HL-60/S4 (cell line): ENCODE data around the gene STAM2.
"Not testable (repeated sequence)": the region's sequence is repeated elsewhere in the genome, so short reads cannot be mapped to it uniquely, and the experiment has no call there.

Experiments
- in situ Hi-C: fragments of 300-500 bp; cut with MboI; formaldehyde crosslinking; loops from 2 replicates; pipeline ENCODE4 v1.14.3; 2022; ENCODE audit warnings: low sequenced_read_pairs

The STAM2 gene

DNA sequence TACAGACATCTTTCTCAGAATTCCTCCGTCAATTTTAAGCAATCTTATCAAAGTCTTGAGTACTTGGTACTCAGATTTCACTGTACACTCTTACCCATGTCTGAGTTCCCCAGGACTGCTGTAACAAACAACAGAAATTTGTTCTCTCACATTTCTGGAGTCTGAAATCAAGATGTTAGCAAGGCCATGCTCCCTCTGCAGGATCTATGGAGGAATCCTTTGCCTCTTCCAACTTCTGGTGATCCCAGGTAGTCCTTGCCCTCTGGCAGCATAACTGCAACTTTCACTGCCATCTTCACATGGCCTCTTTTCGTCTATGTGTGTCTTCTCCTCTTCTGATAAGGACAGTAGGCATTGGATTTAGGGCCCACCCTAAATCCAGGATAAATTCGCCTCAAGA lies 59.6 kb downstream of the STAM2 start:
- in situ Hi-C loops, result no loop called here

DNA sequence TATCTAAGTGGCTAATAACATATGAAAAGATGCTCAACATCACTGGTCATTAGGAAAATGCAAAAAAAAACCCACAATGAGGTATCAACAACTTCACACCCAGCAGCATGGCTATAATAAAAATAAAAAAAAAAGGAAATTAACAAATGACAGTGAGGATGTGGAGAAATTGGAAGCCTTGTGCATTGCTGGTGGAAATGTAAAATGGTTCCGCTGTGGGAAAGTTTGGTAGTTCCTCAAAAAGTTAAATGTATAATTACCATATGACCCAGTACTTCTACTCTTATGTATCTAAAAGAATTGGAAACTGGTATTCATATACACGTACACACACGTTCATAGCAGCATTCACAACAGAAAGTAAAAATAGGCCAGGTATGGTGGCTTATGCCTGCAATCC lies 61.2 kb downstream of the STAM2 start:
- in situ Hi-C loops, result no loop called here

GRCh38 chr2:152107140-152107539 lies 68.4 kb downstream of the STAM2 start:
- in situ Hi-C loops, result not testable (repeated sequence)

GRCh38 chr2:152106464-152106863 lies 69.1 kb downstream of the STAM2 start:
- in situ Hi-C loops, result no loop called here

DNA sequence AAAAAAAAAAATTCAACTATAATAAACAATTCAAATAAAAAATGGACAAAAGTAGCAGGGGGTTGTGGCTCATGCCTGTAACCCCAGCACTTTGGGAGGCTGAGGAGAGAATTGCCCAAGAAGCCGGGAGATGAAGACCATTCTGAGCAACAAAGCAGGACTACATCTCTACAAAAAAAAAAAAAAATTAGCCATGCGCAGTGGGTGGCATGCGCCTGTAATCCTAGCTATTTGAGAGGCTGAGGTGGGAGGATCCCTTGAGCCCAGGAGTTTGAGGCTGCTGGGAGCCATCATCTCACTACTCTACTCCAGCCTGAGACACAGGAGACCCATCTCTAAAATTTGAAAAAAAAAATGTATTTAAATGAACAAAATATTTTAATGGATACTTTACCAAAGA lies 72.3 kb downstream of the STAM2 start:
- in situ Hi-C loops, result no loop called here

DNA sequence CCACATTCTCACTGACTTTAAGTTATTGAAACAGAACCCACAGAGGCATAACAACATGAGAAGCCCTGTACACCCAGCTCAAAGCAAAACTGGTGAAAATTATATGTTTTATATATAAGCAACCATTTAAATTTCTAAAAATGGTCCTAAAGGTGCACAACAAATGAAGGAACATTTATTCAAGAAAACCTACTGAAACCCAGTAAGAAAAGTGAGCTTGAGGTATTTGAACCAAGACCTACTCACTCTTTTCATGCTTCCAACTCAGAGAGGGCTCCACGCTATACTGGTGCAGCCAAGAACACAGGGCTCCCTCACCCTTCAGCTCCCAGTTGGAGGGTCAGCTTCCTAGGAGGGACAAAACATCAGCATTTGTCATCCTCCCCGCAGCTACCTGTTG lies 74.6 kb downstream of the STAM2 start:
- in situ Hi-C loops, result no loop called here

DNA sequence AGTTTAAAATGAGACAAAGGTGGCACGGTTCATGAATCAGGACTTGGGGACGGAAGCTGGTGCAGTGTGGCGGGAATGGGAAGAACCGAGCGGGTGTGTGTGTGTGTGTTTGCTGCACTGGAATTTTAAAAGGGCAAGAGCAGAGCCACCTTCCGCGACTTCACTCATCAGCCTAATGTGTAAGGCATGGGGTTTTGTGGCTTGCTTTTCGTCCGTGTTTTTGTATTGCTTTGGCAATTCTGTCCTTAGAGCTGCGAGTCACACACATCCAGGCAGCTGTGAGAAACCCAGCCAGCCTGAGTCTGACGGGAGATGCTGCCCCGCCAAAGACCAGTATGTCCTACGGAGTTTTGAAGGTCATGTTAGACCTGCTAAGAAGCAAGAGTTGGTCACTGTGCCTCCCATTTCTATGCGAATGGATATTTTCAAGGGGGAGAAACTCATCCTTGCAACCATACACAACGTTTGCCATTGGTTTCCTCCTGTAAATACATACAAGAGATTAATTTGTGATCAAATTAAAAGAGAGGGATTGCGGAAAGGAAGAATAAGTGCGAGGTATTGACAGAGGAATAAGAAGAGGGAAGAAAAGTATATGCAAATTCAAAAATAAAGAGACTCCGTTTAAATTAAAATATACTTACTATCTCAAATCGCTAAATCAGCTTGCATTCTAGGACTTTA lies 76.1 kb downstream of the STAM2 start:
- in situ Hi-C loops, result no loop called here

GRCh38 chr2:152098496-152099366 lies 76.8 kb downstream of the STAM2 start, which contains the start of gene CACNB4:
Gene CACNB4 (minus strand): TSS chr2:152099044.
- in situ Hi-C loops, result no loop called here

GRCh38 chr2:152097801-152098495 lies 77.6 kb downstream of the STAM2 start:
- in situ Hi-C loops, result no loop called here

DNA sequence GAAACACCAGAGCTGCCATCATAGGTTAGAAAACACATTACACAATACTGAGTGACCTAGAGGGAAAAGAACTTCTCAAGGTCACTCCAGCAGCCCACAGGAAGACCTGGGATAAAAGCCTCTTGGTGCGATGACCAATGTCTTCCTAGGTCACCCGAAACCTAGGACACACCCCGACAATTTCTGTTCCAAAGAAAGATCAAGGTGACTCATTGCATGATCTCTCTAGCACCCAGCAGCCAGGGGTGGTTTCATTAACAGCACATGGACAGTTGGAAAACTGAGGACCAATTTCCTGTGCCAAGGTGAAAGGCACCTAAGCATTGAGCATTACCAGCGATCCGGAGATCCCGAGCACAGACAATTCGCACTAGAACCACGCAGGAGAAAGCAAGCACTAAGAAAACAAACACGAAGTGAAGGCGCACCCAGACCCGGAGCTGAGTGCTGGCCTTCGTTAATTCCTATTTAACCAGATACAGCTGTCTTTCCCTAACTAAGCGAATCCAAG lies 78.2 kb downstream of the STAM2 start:
- in situ Hi-C loops, result no loop called here

- in situ Hi-C loops, result no loop called here
Observed at GRCh38 chr2:152095146-152095545, 80.4 kb downstream of the STAM2 start.

GRCh38 chr2:152094014-152094413 lies 81.5 kb downstream of the STAM2 start:
- in situ Hi-C loops, result no loop called here

- in situ Hi-C loops, result no loop called here
Observed at GRCh38 chr2:152093464-152093863, 82.1 kb downstream of the STAM2 start.

DNA sequence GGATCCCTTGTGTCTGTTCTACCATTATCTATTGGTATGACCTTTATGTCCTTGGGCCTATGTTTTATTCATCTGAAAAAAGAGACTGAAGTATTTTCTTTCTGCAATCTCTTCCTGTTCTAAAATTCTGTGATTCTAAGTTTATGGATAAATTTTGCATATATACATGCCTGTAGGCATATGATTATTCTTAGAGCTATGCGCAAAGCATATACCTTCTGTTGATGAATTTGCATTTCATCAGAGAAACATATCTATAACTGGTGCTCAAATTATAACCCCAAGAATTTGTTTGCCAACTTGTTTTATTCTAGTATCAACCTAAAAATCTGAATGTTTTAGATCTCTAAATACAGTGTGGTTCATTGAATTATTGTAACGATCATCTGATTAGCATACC lies 83.5 kb downstream of the STAM2 start:
- in situ Hi-C loops, result no loop called here

- in situ Hi-C loops, result not testable (repeated sequence)
Observed at GRCh38 chr2:152090726-152091125, 84.8 kb downstream of the STAM2 start.

GRCh38 chr2:152089238-152089637 lies 86.3 kb downstream of the STAM2 start:
- in situ Hi-C loops, result no loop called here

DNA sequence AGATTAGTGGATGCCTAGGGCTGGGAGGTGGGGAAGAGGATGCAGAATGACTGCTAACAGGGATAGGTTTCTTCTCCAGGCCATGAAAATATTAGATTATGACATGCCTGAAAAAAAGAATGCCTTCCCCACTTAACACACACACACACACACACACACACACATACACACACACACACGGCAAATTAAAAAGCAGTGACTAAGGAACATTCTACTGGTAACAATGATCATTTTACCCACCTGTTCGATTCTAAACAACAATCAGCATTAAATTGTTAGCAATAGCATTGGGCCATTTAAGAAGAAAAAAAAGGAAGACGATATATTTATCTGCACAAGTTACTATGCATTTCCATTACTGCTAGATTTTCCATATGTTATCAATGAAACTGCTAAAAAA lies 87.6 kb downstream of the STAM2 start:
- in situ Hi-C loops, result no loop called here

DNA sequence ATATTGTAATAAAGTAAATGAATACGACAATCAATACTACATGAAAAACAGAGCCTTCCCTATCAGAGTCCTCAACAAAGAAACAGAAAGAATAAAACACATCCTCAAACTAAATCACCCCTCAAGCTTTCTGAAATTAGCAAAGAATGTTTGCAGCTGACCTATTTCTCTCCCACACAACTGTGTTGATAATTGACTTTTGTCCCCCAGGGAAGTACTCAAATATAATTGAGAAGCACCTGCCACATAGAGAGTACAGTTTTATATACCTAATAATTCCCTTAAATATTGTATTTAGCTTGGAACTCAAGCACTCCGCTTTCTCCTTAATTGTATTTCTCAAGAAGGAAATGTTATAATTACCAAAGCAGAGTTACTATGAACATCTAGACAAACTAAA lies 89.3 kb downstream of the STAM2 start:
- in situ Hi-C loops, result no loop called here

- in situ Hi-C loops, result no loop called here
Observed at GRCh38 chr2:152084076-152084475, 91.5 kb downstream of the STAM2 start.

DNA sequence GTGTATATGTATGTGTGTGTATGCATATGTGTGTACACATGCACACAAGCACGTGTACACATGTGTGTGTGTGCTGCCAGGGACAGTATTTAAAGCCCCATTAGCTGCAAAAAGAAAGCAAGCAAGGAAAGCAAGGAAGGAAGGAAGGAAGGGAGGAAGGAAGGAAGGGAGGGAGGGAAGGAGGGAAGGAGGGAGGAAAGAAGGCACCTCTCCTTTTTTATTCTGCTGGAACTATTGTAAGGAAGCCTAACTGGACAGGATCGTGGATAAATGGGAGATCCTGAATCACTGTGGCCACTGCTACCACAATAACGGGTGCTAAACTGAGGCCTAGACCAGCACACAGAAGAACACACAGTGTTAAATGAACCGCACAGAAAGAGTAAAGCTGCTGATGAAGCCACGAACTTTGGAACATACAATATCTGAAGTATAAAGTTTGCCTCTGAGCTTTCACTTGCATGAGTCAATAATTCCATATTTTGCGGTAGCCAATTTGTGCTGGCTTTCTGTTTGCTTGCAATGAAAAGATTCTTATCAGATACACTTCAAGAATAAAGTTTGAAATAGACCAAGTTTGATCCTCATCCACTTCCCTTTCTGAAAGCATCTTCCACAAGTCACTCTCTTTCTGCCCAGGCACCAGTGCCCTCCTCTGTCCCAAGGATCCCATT lies 92.2 kb downstream of the STAM2 start:
- in situ Hi-C loops, result no loop called here

DNA sequence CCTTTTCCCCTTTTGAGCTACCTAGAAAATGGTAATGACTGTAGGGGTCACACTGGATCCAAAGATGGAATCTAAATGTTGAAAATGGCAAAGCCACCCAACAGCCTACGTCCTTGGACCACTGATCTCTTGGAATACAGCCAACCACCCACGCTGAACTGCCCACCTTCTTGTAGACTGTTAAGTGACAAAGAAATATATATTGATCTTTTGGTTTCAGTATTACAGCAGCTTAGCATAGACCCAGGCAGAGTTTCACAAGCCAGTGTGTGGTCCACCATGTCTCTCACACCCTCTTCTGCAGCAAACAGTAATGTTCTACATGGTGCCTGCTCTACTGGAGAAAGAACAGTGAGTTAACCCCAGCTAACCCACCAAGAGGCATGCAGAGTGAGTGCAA lies 96.9 kb downstream of the STAM2 start:
- in situ Hi-C loops, result no loop called here
